DOHH2 (cell line): Measurements from ENCODE around the gene MICAL3.

Experiments
- CTCF ChIP-seq: fragments of 200-600 bp; sonication (generic); IDR thresholded peaks from one replicate; pipeline ENCODE4 v1.5.1; 2014; ENCODE audit warnings: antibody characterized with exemption, mild to moderate bottlenecking, low read depth, low read length; ENCODE audit not compliant: poor library complexity, severe bottlenecking
- EZH2phosphoT487 ChIP-seq: fragments of 200-600 bp; sonication (generic); IDR thresholded peaks from 2 replicates; pipeline ENCODE4 v1.6.1; 2017; ENCODE audit warnings: borderline replicate concordance, mild to moderate bottlenecking, antibody characterized with exemption, low read length, moderate library complexity, mixed read lengths

GRCh38 chr22:17807578-17808410 lies 216.6 kb downstream of the MICAL3 start:
- TF ChIP-seq CTCF (no peak), EZH2phosphoT487 (no peak)
